Activated T-helper 1 cell treated with anti-CD3 and anti-CD28 coated beads, Interleukin-2, amount 50 U/mL, for 16 hours (primary cell): ENCODE measurements around the gene PTPRM.

Experiments used
- DNase-seq, 2 donors: peaks; one replicate each; pipeline ENCODE4 v3.0.0-alpha.2; 2020; ENCODE audit warnings: low read depth in 1 of 2, low spot score in 1 of 2

The PTPRM gene

DNA sequence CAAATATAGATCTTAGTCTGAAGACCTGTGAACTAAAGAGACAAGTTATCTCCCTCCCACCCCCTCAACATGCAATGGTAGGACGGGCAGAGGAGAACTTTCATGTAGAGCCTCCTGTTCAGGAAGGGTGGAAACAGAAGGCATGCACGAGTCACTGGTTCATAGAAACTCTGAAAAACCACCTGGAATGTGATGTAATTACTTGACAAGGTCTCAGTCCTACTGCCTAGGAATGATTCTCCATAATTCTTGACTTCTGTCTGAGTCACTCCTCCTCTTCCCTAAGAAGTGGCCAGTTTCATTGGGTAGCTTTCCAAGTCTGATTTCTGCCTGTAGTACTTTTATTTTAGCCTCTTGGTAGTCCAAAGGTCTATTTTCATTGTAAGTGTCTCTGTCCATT is 277.3 kb downstream of the PTPRM start:
- no peak for DNase-seq

DNA sequence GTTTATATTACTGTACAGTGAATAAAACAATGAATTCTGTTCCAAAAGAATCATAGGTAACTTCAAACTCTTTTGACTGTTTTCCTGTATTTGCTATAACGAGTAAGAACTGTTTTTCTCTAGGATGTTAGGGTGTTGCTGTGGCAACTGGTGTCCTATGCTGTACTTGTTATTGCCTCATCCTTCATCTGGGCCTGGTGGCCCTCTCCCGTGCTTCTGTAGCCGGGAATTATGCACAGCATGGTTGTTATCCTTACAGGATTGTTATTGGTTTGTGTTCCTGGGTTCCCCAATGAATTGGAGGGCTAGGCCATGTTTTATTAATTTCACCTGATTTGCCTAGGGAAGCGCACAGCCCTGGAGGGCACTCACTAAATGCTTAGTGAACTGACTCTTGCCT is 279.2 kb downstream of the PTPRM start:
- DNase-seq, result no peak

DNA sequence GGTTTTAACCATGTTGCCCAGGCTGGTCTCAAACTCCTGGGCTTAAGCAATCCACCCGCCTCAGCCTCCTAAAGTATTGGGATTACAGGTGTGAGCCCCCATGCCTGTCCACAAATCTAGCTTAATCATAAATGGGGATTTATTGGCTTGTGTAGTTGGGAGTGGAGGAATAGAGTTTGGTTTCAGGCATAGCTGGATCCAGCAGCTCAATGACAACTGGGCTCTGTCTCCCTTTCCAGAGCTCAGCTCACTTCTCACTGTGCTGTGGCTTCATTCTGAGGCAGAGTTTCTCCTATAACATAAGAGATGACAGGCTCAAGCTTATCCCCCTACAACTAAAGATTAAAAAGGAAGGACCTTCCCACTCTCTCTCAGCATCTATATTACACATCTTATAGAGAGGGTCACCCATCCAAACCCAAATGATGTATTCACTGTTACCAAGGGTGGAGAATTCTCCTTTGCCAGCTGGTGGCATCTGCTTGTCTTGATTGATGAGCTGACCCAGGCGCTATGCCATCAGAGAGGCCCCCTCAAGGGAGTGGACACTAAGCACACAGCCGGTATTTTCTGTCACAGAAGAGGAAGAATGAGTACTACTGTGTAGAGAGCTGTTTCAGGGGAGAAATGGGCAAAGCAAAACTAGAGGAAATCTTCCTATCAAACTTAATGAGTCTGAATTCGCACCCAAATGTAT is 280.4 kb downstream of the PTPRM start:
- DNase-seq, result no peak

- no peak for DNase-seq
Measured at GRCh38 chr18:7848054-7848412, 280.9 kb downstream of the PTPRM start.

DNA sequence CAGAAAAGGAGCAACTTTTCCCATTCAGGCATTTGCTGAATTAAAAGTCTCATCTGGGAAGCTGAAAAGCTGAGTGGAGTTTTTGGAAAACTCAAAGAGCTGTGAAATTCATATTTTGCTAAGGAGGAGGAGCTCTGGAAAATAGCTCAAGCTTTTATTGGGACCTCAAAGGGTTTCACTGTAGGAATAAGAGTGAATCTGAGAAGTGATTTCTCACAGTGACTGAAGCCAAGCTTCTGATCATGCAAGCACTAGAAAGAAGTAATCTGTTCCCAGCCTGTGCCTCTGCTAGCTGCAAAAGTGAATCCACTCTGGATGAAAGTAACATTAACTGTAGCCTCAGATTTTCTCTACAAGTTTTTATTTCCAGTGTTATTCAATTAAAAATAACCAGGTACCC is 283.3 kb downstream of the PTPRM start:
- no peak for DNase-seq

DNA sequence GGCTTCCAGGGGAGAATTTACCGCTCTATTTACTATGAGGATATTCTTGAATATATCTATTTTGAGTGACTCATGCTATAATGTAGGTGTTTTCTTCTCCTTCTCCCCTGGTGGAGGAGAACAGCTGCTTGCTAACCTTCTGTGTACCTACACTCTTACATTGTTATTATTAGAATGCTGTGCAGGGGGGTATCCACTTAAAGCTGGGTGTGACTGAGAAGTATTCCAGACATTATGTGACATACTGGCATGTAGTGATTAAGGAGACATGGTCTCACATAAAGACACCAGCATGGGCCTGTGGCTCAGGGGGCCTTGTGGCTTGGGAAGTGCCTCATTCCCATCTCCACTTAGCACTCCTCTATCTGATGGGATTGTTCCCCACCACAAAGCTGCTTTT is 287.9 kb downstream of the PTPRM start:
- no peak for DNase-seq

DNA sequence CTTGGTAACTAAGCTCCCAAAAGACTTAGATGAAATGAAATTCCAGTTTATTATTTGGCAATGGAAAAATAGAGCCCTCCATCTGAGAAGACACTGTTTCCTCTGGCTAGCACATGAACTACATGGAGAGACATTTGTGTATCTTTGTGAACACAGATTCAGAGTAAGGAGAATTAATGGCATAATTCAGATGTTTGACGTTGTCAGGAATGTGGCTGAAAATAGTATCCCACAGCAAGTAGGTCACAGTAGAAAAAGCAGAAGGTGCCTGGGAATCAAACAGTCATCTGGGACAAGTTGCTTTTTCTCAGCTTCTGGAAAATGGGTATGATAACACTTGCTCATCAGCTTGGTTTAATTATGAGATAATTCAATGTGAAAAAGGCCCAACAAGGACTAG is 288.6 kb downstream of the PTPRM start:
- no peak for DNase-seq

DNA sequence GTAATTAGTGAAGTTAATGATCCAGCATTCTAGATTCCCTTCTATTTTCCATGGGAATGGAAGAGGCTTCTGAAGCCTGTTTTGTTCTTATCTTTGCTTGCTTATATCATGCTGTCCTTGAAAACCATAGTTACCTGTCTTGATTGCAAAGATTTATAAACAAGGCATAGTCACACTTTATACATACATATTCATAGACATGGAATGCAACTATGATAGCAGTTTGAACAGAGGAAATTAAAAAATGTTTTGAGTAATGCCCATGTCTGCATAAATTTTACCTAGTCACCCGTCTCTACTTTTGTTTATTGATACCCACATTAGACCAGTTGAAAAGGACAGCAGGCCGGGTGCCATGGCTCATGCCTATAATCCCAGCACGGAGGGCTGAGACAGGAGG is 289.0 kb downstream of the PTPRM start:
- no peak for DNase-seq

GRCh38 chr18:7856733-7857132 is 289.6 kb downstream of the PTPRM start:
- DNase-seq, result no peak

- no peak for DNase-seq
Measured at GRCh38 chr18:7857562-7857961, 290.4 kb downstream of the PTPRM start.

GRCh38 chr18:7859122-7859521 is 292.0 kb downstream of the PTPRM start:
- DNase-seq, result no peak

GRCh38 chr18:7870266-7870665 is 303.1 kb downstream of the PTPRM start:
- no peak for DNase-seq

DNA sequence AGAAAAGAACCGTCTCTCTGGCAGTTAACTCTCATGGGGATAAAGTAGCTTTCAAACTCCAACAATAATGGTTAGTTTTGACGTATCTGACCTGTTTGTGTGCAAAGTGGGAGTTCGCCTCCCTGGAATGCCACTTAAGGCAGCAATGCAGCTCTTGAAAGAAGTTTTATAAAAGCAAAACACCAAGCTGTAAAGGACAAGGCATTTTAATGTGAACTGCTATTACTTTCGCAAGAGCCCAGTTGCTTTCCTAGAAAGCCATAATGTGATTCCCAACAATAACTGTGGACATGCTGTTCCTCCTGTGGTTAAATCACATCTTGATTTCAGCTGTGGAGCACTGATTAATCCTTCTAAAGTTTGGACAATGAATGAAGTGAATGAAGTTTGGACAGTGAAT is 303.7 kb downstream of the PTPRM start:
- DNase-seq, result no peak

GRCh38 chr18:7871560-7872456 is 304.7 kb downstream of the PTPRM start:
- DNase-seq, result no peak

- no peak for DNase-seq
Measured at GRCh38 chr18:7872569-7872968, 305.5 kb downstream of the PTPRM start.

GRCh38 chr18:7873316-7873715 is 306.2 kb downstream of the PTPRM start:
- no peak for DNase-seq

- no peak for DNase-seq
Measured at GRCh38 chr18:7876354-7877104, 309.4 kb downstream of the PTPRM start.

DNA sequence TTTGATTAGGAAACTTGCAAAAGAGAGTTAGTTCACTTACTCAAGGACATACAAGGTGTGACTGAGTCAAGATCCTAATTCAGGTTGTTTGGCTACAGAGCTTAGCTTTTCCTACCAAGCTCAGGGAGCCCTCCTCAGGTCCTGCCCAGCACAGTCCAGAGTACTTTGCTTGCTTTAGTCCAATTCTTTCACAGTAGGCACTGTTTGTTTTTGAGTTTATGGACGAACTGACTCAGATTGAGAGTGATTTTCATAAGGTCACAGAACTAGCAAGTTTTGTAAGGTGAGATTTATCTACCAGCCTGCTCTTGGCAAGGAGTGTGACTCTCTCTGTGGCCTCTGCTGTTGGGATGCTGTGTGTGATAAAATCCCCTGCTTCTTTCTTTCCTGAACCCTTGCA is 310.5 kb downstream of the PTPRM start:
- no peak for DNase-seq

DNA sequence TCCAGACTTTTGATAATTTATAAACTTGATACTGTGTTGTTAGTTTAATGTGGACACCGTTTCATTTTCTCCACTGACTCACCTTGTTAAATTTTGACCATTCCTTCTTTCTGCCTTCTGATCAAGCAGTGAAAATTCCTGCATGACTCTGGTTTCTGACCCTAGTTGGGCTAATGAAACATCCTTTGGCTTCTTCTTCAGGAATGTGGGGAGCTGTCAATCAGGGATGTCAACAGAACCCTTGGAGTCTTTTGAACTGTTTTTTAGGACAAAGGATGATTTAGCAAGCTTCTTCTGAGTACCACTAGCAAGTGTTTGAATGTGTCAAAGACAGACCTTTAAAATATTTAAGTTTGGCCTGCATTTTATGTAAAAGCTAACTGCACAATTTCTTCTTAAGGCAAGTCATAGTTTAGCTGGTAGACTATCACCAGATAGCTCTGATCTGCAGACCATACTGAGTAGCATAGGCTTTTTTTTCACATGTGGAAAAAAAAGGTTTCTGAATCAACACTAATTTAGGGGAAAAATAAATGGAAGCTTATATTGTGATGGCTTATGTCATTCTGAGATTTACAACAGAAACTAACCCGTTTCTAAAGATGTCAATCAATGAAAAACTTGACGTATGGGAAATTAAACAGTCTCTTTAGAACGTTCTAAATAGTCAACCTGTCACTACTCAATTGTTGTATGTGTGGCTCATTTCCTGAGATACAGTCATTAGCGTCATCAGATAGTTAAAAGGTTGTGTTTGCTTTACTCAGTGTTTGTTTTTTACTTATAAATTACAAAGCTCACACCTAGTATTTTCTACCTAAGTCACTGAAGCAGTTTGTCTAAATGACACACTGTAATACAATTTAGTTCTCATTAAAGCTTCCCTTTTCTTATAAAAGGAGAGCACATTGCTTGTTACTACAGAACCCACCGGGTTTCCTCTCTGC is 311.4 kb downstream of the PTPRM start:
- no peak for DNase-seq

GRCh38 chr18:7879717-7880116 is 312.6 kb downstream of the PTPRM start:
- DNase-seq, result no peak

DNA sequence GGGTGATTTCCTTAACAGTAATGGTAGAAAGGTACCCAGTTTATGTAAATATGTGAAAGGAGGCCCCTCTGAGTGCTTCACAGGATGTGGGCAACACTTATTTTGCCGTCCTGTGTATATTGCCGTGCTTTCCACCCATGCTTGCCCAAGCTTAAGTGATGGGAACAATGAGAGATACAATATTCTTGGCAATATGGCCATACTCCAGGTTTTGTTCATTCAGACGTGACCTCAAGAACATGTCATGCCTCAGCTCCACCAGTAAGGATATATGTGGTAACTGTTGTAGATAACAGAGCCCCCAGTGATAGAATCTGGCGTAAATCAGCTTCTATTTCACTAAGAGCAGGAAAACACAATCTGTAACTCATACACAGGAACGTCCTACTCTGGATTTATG is 318.7 kb downstream of the PTPRM start:
- no peak for DNase-seq
